ENCODE data around the gene SYT15.
"Not testable (repeated sequence)": the region's sequence is repeated elsewhere in the genome, so short reads cannot be mapped to it uniquely, and the experiment has no call there.

The SYT15 gene

GRCh38 chr10:46597616-46598246, 18.8 kb downstream of the SYT15 start:
- DNase-seq (ENCODE audit: insufficient read length), result not testable (repeated sequence)
- FAIRE-seq, result peak; percentile 91

- DNase-seq (ENCODE audit: insufficient read length); FAIRE-seq: not testable (repeated sequence)
These were observed 21.6 kb downstream of the SYT15 start for GRCh38 chr10:46600516-46600915.

GRCh38 chr10:46615540-46615939, 36.6 kb downstream of the SYT15 start:
- FAIRE-seq; DNase-seq (ENCODE audit: insufficient read length): not testable (repeated sequence)

DNA sequence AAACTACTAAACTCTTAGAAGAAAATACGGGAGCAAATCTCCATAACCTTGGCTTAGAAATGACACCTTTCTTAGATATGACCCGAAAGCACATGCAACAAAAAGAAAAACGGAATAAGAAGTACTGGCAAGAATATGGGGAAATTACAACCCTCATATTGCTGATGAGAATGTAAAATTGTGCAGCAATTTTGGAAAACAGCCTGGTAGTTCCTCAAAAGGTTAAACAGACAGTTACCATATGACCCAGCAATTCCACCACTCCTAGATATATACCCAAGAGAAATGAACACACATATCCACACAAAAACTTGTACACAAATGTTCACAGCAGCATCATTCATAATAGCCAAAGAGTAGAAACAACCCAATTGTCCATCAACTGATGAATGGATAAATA, 37.3 kb downstream of the SYT15 start:
- not testable (repeated sequence) for DNase-seq (ENCODE audit: insufficient read length); FAIRE-seq

DNA sequence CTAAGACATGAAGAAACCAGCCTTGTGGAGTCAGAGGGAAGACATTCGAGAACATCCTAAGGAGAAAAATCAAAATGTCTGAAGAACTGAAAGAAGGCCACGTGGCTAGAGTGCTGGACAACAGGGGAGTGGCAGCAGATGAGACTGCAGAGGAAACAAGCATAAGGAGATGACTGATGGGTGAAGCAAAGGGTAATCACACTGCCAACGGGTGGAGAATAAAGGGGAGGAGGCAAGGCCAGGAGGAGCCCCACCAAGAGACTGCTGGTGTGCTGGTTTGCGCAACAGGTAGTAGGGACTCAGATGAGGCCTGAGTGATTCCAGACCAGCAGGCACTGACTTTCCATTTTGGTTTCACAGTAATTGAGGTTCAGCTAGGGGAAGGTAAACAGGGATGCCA, 38.2 kb downstream of the SYT15 start:
- FAIRE-seq; DNase-seq (ENCODE audit: insufficient read length): not testable (repeated sequence)

DNA sequence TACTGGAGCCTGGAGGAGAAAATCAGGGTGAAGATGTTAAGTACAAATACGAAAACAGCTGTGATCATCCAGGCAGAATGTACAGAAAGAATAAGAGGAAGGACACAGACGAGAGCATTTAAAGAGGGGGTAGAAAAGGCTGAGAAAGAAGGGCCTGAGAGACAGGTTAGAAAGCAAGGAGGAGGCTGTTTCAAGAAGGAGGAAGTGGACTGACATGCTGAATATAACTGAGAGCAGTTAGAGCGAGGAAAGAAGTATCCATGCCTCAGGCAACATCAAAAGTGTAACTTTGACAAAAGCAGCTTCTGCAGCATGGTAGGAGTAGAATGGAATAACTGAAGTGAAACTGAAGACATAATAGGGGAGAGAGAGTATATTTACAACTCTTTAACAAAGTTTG, 39.0 kb downstream of the SYT15 start:
- not testable (repeated sequence) for FAIRE-seq; DNase-seq (ENCODE audit: insufficient read length)

- DNase-seq (ENCODE audit: insufficient read length); FAIRE-seq: not testable (repeated sequence)
These were observed 45.1 kb downstream of the SYT15 start for GRCh38 chr10:46623899-46624654.

DNA sequence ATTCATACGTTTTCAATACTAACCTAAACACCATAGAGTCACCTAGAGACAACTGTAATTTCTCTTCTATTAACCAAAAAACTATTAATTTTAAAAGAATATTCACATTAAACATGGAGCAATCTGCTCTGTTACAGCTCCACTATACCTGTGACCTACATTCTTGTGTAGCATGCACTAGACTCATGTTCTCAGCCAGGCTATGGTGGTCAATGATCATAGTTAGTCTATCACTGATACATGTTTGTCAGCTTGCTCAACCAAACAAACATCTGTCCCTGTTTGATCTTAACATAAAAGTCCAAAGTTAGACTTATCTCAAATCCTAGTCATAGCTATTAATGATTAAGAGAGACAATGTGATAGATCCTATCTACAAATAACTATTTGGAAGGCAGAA, 50.9 kb downstream of the SYT15 start:
- not testable (repeated sequence) for FAIRE-seq; DNase-seq (ENCODE audit: insufficient read length)

GRCh38 chr10:46630816-46631215, 51.9 kb downstream of the SYT15 start:
- DNase-seq (ENCODE audit: insufficient read length); FAIRE-seq: not testable (repeated sequence)

DNA sequence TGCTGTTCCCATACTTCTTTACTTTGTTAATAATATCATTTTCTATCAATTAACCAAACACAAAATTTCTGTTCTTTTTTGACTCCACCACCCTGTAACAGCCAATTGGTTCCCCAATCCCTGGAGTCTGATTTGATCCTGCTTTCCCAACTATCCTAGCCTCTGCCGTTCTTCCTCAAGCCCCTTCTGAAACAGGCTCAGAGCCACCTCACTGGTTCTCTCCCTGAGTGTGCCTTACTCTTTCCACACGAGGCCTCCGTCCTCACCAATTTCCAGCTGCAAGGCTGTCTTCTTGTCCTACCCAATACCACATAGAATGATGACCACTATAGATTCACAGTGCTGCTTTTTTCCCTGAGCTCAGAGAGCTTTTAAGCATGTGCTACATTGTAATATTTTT, 52.8 kb downstream of the SYT15 start:
- FAIRE-seq, result not testable (repeated sequence)

GRCh38 chr10:46634698-46635097, 55.8 kb downstream of the SYT15 start:
- FAIRE-seq, result not testable (repeated sequence)

More for the DNA sequence above, 52.8 kb downstream of the SYT15 start:
- DNase-seq (ENCODE audit: insufficient read length), result not testable (repeated sequence)

DNA sequence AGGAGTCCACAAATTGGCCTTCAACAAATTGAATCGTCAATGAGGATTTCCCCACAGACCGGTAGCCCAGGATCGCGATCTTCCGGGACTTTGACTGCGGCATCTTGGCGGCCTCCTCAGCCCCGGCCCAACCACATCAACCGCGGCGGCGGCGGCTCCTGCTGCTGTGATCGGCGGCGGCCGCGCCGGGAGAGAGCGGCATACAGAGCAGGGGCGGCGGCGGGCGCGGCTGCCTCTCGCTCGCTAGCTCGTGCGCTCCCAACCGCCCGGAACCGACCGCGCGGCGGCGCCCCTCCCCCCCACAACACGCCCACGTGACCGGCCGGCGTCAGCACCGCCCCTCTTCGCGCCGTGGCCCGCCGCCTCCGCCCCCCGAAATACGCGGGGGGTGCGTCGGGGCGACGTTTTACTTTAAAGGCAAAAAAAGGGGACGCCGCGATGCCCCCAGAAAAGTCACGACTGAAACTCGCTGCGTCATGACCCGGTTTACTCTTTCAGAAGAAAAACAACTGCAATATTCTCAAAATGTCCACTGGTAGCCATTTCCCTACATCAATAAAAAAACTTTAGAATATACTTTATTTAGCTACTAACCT, 56.5 kb downstream of the SYT15 start:
- not testable (repeated sequence) for FAIRE-seq; DNase-seq (ENCODE audit: insufficient read length)

More at GRCh38 chr10:46634698-46635097, 55.8 kb downstream of the SYT15 start:
- DNase-seq (ENCODE audit: insufficient read length), result not testable (repeated sequence)

GRCh38 chr10:46640005-46640404, 61.1 kb downstream of the SYT15 start:
- not testable (repeated sequence) for FAIRE-seq; DNase-seq (ENCODE audit: insufficient read length)

Measured in GM12892 (cell line).